NCI-H2227 (cell line): ENCODE measurements around the gene SYNGR1.

Experiments used
- DNase-seq: peaks from one replicate; lab custom pipeline; 2025; ENCODE audit not compliant: unreplicated experiment; lab: John Stamatoyannopoulos, UW

The SYNGR1 gene

GRCh38 chr22:39428597-39429071, 78.8 kb downstream of the SYNGR1 start:
- DNase-seq = peak; percentile 8

- DNase-seq = no peak
Observed at GRCh38 chr22:39429186-39429585, 79.4 kb downstream of the SYNGR1 start.

GRCh38 chr22:39429916-39430575, 80.3 kb downstream of the SYNGR1 start:
- DNase-seq = no peak

GRCh38 chr22:39430576-39431150, 80.9 kb downstream of the SYNGR1 start:
- no peak for DNase-seq

- DNase-seq = no peak
Observed at GRCh38 chr22:39431216-39431801, 81.5 kb downstream of the SYNGR1 start.

- DNase-seq = no peak
Observed at GRCh38 chr22:39431821-39432251, 82.0 kb downstream of the SYNGR1 start.

- DNase-seq = no peak
Observed at GRCh38 chr22:39432361-39432811, 82.6 kb downstream of the SYNGR1 start.

- DNase-seq = no peak
Observed at GRCh38 chr22:39433476-39434242, 83.9 kb downstream of the SYNGR1 start.

GRCh38 chr22:39434243-39434653, 84.5 kb downstream of the SYNGR1 start:
- no peak for DNase-seq

- DNase-seq = no peak
Observed at GRCh38 chr22:39434721-39435120, 84.9 kb downstream of the SYNGR1 start.
